Fibroblast of lung (primary cell): ENCODE measurements around the gene ST3GAL4. TPM values are rescaled to one million over a fixed set of nuclear protein-coding genes. Genes with fewer than 3 reads are reported as not detected.
"Not testable (repeated sequence)": the region's sequence is repeated elsewhere in the genome, so short reads cannot be mapped to it uniquely, and the experiment has no call there.

Experiments used
- DNase-seq, 2 donors: peaks; one replicate each; pipeline versions ENCODE4 v3.0.0 to v3.0.0-alpha.2; 2010; ENCODE audit warnings: low read depth in 2 of 2
- H2AFZ ChIP-seq: 2 replicates; pipeline ENCODE4 v1.5.1; 2012; ENCODE audit warnings: low read length, control low read depth, inconsistent platforms
- H3K27ac ChIP-seq: 2 replicates; pipeline ENCODE4 v1.5.1; 2011; ENCODE audit warnings: low read length, control low read depth; ENCODE audit not compliant: insufficient read depth
- H3K27me3 ChIP-seq: 2 replicates; pipeline ENCODE4 v1.5.1; 2011; ENCODE audit warnings: mild to moderate bottlenecking, low read length; ENCODE audit not compliant: control insufficient read depth, insufficient read depth
- H3K36me3 ChIP-seq: 2 replicates; pipeline ENCODE4 v1.5.1; 2011; ENCODE audit warnings: low read length; ENCODE audit not compliant: control insufficient read depth, insufficient read depth
- H3K4me1 ChIP-seq: 2 replicates; pipeline ENCODE4 v1.5.1; 2011; ENCODE audit warnings: low read length; ENCODE audit not compliant: control insufficient read depth, insufficient read depth; ENCODE audit errors: extremely low read depth
- H3K4me2 ChIP-seq: 2 replicates; pipeline ENCODE4 v1.5.1; 2011; ENCODE audit warnings: low read length, control low read depth; ENCODE audit not compliant: insufficient read depth; ENCODE audit errors: extremely low read depth
- H3K4me3 ChIP-seq, 4 experiments: fragments of 200-600 bp in 1 of 4; sonication (generic) in 1 of 4; replicated peaks in 1 of 4; 2 replicates each; pipeline ENCODE4 v1.5.1; 2011 to 2016; ENCODE audit warnings: low read length in 4 of 4, low read depth in 3 of 4, mild to moderate bottlenecking in 3 of 4, control low read depth in 2 of 4, inconsistent platforms in 1 of 4, mixed read lengths in 1 of 4; ENCODE audit not compliant: insufficient read depth in 1 of 4; ENCODE audit errors: control extremely low read depth in 1 of 4
- H3K79me2 ChIP-seq: 2 replicates; pipeline ENCODE4 v1.5.1; 2012; ENCODE audit warnings: mild to moderate bottlenecking, low read length, inconsistent platforms; ENCODE audit not compliant: control insufficient read depth, insufficient read depth
- H3K9ac ChIP-seq: 2 replicates; pipeline ENCODE4 v1.5.1; 2011; ENCODE audit warnings: mild to moderate bottlenecking, low read length, control low read depth; ENCODE audit not compliant: insufficient read depth
- H3K9me3 ChIP-seq: 2 replicates; pipeline ENCODE4 v1.5.1; 2012; ENCODE audit warnings: low read depth, low read length; ENCODE audit not compliant: control insufficient read depth, insufficient read depth
- H4K20me1 ChIP-seq: 2 replicates; pipeline ENCODE4 v1.5.1; 2011; ENCODE audit warnings: low read length; ENCODE audit not compliant: control insufficient read depth, insufficient read depth; ENCODE audit errors: extremely low read depth
- CTCF ChIP-seq, 2 donors: IDR thresholded peaks in 1 of 2; conservative IDR thresholded peaks in 1 of 2; 1 replicate in 1 of 2; 2 replicates in 1 of 2; pipeline ENCODE4 v1.5.1; 2011 to 2012; ENCODE audit warnings: low read length in 2 of 2, control low read depth in 1 of 2, inconsistent platforms in 1 of 2, low read depth in 1 of 2, mild to moderate bottlenecking in 1 of 2
- EZH2 ChIP-seq: IDR thresholded peaks from 2 replicates; pipeline ENCODE4 v1.5.1; 2012; ENCODE audit warnings: low read length, control low read depth, mild to moderate bottlenecking; ENCODE audit errors: missing control alignments
- polyA plus RNA-seq, 2 donors: library from polyadenylated mRNA; depleted of rRNA in 1 of 2; stranded (reverse) in 1 of 2; unstranded in 1 of 2; fragments of >200 nt; gene quantifications; 2 replicates each; pipeline ENCODE4 v1.2.1, GENCODE V29; 2011 to 2012; ENCODE audit warnings: missing spikeins in 1 of 2
- total RNA-seq: library from RNA; depleted of rRNA; stranded (reverse); fragments of >200 nt; gene quantifications from 2 replicates; pipeline ENCODE4 v1.2.1, GENCODE V29; 2014

ST3GAL4 gene
- total and polyA plus RNA-seq, 2 donors (not counting 1 experiment from before 2014, with no cell fraction given) = 16.7 to 36.8 TPM

GRCh38 chr11:126345283-126345682 lies 10.2 kb upstream of the ST3GAL4 start:
- Histone ChIP-seq H3K36me3 (peaks cover 3% of the 10 kb centered on the region), H4K20me1 (no peaks in the 10 kb centered on the region), H3K27ac (no peak overlapping the region), H3K9me3 (no peaks in the 10 kb centered on the region), H2AFZ (no peak overlapping the region), H3K4me1 (peaks cover 20% of the 10 kb centered on the region), H3K79me2 (peaks cover 5% of the 10 kb centered on the region), H3K4me3 (no peak overlapping the region), H3K4me2 (no peak overlapping the region), H3K27me3 (no peaks in the 10 kb centered on the region), H3K9ac (no peak overlapping the region)
- no peak for TF ChIP-seq EZH2
- no peak for TF ChIP-seq CTCF (conservative IDR thresholded peaks at IDR 0.05 in 1 of 2, IDR thresholded peaks at IDR 0.05 in 1 of 2; ENCODE audit: low read depth in 1 of 2, low read length in 2 of 2)
- DNase-seq = no peak

GRCh38 chr11:126345759-126346585 lies 9.5 kb upstream of the ST3GAL4 start:
- H3K9me3 ChIP-seq = no peaks in the 10 kb centered on the region
- peaks cover 3% of the 10 kb centered on the region for H3K36me3 ChIP-seq
- TF ChIP-seq EZH2 (no peak), CTCF (conservative IDR thresholded peaks at IDR 0.05 in 1 of 2, IDR thresholded peaks at IDR 0.05 in 1 of 2; ENCODE audit: low read depth in 1 of 2, low read length in 2 of 2) (no peak)
- no peak overlapping the region for H3K4me3 ChIP-seq
- no peaks in the 10 kb centered on the region for H4K20me1 ChIP-seq
- H3K79me2 ChIP-seq = peaks cover 10% of the 10 kb centered on the region
- no peak overlapping the region for H3K4me2 ChIP-seq
- H2AFZ ChIP-seq = no peak overlapping the region
- no peaks in the 10 kb centered on the region for H3K27me3 ChIP-seq
- peak; percentile 63 to 82 for DNase-seq
- H3K4me1 ChIP-seq = peaks cover 24% of the 10 kb centered on the region
- H3K9ac ChIP-seq = no peak overlapping the region
- H3K27ac ChIP-seq = peak overlapping the region; percentile 47

- Histone ChIP-seq H3K4me3 (no peak overlapping the region), H3K9me3 (no peaks in the 10 kb centered on the region), H3K27me3 (no peaks in the 10 kb centered on the region), H4K20me1 (no peaks in the 10 kb centered on the region), H3K79me2 (peaks cover 10% of the 10 kb centered on the region), H3K27ac (peak overlapping the region; percentile 47), H3K4me1 (peaks cover 28% of the 10 kb centered on the region), H3K36me3 (peaks cover 3% of the 10 kb centered on the region), H3K9ac (no peak overlapping the region), H2AFZ (no peak overlapping the region), H3K4me2 (no peak overlapping the region)
- TF ChIP-seq CTCF (conservative IDR thresholded peaks at IDR 0.05 in 1 of 2, IDR thresholded peaks at IDR 0.05 in 1 of 2; ENCODE audit: low read depth in 1 of 2, low read length in 2 of 2) (no peak), EZH2 (no peak)
- DNase-seq = no peak
Measured at GRCh38 chr11:126346586-126346940, 8.9 kb upstream of the ST3GAL4 start.

- Histone ChIP-seq H3K4me1 (peaks cover 24% of the 10 kb centered on the region), H3K27ac (peak overlapping the region; percentile 47)
- not testable (repeated sequence) for H3K9me3 ChIP-seq, DNase-seq, H3K36me3 ChIP-seq, H3K4me2 ChIP-seq, H2AFZ ChIP-seq, H3K4me3 ChIP-seq, H3K79me2 ChIP-seq, H4K20me1 ChIP-seq, H3K27me3 ChIP-seq, H3K9ac ChIP-seq
Measured at GRCh38 chr11:126346946-126347345, 8.5 kb upstream of the ST3GAL4 start.
